ENCODE results near the gene GPBP1.
A peak's percentile ranks its signal among the peaks of the same experiment; 100 is the strongest.
"Not testable (repeated sequence)": the region's sequence is repeated elsewhere in the genome, so short reads cannot be mapped to it uniquely, and the experiment has no call there.

The GPBP1 gene

GRCh38 chr5:57299986-57300385, 126.1 kb downstream of the GPBP1 start:
- no peak overlapping the region for H3K4me3 ChIP-seq (ENCODE audit: low read length)
- TF ChIP-seq CTCF (conservative IDR thresholded peaks at IDR 0.05; ENCODE audit: low read depth, low read length): no peak
- DNase-seq (ENCODE audit: low read depth): no peak

DNA sequence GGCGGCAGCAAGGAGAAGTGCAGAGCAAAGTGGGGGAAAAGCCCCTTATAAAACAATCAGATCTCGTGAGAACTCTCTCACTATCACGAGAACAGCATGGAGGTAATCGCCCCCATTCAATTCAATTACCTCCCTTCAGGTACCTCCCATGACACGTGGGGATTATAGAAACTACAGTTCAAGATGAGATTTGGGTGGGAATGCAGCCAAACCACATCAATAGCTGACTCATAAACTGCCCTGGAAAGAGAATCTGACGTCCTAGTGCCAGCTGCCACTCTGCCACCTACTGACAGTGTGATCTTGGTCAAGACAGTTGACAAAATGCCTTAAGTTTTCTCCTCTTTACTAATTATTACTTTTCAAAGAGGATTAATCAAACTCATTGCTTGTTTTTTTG, 128.3 kb downstream of the GPBP1 start:
- H3K4me3 ChIP-seq (ENCODE audit: low read length): no peak overlapping the region
- peak; percentile 61 for DNase-seq (ENCODE audit: low read depth)
- TF ChIP-seq CTCF (conservative IDR thresholded peaks at IDR 0.05; ENCODE audit: low read depth, low read length): peak; percentile 37

GRCh38 chr5:57302643-57303042, 128.8 kb downstream of the GPBP1 start:
- no peak for TF ChIP-seq CTCF (conservative IDR thresholded peaks at IDR 0.05; ENCODE audit: low read depth, low read length)
- no peak for DNase-seq (ENCODE audit: low read depth)
- no peak overlapping the region for H3K4me3 ChIP-seq (ENCODE audit: low read length)

DNA sequence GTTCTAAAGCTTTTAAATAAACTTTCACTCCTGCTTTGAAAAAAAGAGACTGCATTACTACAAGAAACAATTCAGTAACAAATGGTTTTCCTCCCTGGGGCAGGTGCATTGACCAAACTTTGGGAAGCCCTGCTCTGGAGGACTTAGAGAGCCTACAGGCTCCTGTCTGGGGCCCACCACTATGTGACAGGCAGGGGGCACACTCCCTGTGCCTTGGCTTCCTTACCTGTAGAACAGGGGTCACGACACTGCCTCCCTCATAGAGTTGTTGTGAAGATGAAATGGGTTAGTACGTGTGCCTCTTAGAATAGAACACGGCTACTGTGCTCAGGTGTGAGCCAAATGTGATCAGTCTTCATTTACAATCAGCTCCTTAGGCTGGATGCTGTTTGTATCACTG, 130.1 kb downstream of the GPBP1 start:
- peak; percentile 12 for TF ChIP-seq CTCF (conservative IDR thresholded peaks at IDR 0.05; ENCODE audit: low read depth, low read length)
- no peak for DNase-seq (ENCODE audit: low read depth)
- no peak overlapping the region for H3K4me3 ChIP-seq (ENCODE audit: low read length)

GRCh38 chr5:57304931-57305330, 131.1 kb downstream of the GPBP1 start:
- DNase-seq (ENCODE audit: low read depth): no peak
- H3K4me3 ChIP-seq (ENCODE audit: low read length): no peak overlapping the region
- TF ChIP-seq CTCF (conservative IDR thresholded peaks at IDR 0.05; ENCODE audit: low read depth, low read length): no peak

DNA sequence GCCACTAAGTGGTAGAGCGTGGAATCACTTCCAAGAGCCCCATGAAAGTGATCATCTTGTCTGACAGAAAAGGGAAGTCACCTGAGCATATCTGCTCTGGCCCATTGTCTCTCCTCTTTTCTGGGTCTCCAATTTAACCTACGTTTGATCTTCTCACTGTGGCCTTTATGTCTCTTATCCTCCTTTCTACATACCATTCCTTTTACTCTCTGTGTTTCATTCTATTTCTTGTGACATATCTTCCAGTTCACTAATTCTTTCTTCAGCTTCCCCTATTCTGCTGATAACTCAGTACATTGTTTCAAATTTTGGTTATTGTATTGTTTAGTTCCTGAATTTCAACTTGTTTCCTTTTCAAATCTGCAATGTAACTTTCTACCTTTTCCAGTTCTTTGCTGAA, 132.5 kb downstream of the GPBP1 start:
- no peak overlapping the region for H3K4me3 ChIP-seq (ENCODE audit: low read length)
- DNase-seq (ENCODE audit: low read depth): no peak
- TF ChIP-seq CTCF (conservative IDR thresholded peaks at IDR 0.05; ENCODE audit: low read depth, low read length): no peak

DNA sequence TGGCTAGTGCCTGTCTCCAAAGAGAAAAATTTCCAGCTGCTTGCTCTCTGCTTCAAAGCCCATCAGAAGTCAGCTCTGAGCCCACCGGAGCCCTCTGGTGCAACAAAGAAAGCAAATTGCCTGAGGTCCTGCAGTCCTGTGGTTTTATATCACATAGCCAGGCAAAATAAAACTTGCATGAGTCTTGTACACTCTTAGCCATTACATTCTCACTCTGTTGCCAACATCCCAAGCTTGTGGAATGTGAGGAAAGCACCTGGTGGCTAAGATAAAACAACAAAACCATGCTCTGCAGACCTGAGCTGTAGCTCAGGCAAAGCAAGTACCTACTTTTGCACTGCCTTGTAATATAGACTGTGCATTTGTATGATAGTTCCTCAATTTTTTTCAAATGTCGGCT, 133.7 kb downstream of the GPBP1 start:
- no peak overlapping the region for H3K4me3 ChIP-seq (ENCODE audit: low read length)
- DNase-seq (ENCODE audit: low read depth): no peak
- TF ChIP-seq CTCF (conservative IDR thresholded peaks at IDR 0.05; ENCODE audit: low read depth, low read length): no peak

DNA sequence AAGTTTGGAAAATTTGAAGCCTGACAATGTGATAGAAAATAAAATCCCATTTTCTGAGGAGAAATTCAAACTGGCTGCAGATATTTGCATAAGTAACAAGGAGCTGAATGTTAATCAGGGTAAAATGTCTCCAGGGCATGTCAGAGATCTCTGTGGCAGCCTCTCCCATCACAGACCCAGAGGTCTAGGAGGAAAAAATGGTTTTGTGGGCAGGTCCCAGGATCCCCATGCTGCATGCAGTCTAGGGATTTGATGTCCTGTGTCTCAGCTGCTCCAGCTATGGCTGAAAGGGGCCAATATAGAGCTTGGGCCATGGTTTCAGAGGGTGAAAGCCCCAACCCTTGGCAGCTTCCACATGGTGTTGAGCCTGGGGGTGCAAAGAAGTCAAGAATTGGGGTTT, 135.2 kb downstream of the GPBP1 start:
- not testable (repeated sequence) for DNase-seq (ENCODE audit: low read depth); H3K4me3 ChIP-seq (ENCODE audit: low read length)
